ENCODE results near the gene DDX39A.
A peak's percentile ranks its signal among the peaks of the same experiment; 100 is the strongest.
"Not testable (repeated sequence)": the region's sequence is repeated elsewhere in the genome, so short reads cannot be mapped to it uniquely, and the experiment has no call there.

The DDX39A gene

DNA sequence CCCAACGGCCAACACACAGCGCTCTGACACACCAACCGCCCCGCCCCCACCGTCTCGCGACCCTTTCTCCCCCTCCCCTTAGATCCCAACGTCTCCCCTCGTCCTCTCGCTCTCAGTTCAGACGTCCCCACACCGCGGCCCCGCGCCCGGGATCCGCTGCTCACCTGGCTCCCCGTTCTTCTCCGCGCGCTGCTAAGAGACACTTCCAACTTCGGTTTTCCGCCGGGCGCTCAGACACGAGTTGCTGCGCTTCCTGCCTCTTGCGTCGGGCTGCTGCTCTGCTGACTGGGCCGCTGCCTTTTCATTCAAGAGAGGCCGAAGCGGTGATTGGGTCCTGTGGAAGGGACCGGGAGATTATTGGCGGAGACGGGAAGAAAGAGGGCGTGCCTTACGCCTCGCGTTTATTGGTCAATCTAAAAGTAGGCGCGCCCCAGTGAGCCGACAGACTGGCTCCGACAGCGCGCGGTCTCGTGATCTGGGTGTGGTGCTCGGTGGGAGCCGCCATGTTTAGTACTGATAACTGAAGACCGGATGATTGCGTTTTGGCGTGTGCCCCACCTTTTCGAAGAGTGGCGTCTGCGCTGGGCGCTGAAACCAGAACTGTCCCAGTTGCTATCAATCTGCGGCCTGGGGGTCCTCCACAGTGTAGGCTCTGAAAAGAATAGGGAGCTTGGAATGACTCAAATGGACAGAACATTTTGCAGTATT, at the start of gene DDX39A:
Gene DDX39A (minus strand): TSS at position 236 of the 708 bp plus-strand sequence. CDS start 6,121 bp downstream, outside the sequence.
- FAIRE-seq, result peak; percentile 97

DNA sequence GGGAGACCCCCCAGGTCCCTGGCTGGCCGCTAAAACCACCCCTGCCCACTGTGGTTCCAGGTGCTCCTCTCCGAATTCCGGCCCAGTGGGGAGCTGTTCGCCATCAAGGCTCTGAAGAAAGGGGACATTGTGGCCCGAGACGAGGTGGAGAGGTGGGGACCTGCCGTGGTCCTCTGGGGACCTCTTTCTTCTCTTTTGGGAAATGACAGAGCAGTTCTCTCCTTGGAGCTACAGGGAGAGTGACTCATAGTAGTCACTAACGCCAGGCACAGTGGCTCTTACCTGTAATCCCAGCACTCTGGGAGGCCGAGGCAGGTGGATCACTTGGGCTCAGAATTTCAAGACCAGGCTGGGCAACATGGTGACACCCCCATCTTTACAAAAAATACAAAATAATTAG, 48.7 kb upstream of the DDX39A start:
- no peak for FAIRE-seq

DNA sequence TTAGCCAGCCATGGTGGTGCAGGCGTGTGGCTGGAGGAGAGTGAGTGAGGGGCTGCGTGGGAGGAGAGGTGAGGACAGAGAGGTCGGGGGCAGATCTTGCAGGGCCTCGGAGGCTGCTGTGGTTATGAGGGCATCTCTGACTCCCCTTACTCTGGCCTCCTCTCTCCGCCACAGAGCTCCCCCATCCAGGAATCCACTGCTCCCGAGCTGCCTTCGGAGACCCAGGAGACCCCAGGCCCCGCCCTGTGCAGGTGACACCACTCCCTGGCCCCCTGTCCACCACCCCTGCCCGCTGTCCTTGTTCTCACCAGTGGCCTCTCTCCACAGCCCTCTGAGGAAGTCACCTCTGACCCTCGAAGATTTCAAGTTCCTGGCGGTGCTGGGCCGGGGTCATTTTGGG, 48.2 kb upstream of the DDX39A start:
- no peak for FAIRE-seq

DNA sequence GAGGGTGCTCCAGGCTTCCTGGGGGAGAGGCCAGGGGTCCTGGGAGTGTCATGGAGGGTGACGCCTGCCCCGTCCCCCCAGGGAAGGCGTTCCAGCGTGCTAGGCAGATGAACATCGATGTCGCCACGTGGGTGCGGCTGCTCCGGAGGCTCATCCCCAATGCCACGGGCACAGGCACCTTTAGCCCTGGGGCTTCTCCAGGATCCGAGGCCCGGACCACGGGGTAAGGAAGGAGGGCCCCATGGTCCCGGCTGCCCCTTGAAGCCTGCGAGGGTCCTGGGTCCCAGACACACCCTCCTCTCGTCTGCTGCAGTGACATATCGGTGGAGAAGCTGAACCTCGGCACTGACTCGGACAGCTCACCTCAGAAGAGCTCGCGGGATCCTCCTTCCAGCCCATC, 44.6 kb upstream of the DDX39A start:
- FAIRE-seq, result no peak

DNA sequence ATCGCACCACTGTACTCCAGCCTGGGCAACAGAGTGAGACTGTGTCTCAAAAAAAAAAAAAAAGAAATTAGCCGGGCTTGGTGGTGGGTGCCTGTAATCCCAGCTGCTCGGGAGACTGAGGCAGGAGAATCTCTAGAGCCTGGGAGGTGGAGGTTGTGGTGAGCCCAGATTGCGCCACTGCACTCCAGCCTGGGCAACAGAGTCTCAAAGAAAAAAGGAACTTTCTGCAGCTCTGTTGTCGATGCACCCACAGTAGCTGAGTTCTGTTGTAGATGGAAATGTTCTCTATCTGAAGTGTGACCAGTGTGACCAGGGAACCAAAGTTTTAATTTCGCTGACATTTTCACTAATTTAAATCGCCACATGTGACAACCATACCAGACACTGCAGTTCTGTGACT, 43.3 kb upstream of the DDX39A start:
- FAIRE-seq, result not testable (repeated sequence)

DNA sequence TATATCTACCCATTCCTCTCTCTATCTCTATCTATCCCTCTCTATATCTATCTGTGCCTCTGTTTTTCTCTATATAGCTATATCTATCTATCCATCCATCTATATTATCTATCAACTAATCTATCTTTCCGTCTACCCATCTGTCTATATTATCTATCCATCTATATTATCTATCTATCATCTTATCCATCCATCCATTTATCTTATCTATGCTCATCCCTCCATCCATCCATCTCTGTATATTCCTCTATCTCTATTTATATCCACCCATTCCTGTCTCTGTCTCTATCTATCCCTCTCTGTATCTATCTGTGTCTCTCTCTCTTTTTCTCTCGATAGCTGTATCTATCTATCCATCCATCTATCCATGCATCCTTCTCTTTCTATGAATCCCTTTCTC, 41.8 kb upstream of the DDX39A start:
- FAIRE-seq, result no peak

DNA sequence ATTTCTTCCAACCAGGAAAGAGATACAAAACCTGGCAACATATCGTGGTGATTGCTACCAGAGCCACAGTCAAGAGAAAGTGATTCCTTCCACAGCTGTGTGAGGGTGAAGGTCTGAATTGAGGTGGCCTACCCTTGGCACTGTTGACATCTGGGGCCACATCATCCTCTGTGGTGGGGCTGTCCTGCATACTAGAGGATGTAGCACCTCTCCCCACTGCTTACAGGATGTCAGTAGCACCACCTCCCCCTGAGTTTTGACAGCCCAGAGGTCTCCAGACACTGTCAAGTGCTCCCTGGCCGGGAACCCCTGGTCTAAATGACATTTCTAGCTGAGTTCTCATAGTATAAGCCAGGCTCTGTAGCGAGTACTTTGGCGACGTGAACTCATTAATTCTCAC, 40.6 kb upstream of the DDX39A start:
- no peak for FAIRE-seq

DNA sequence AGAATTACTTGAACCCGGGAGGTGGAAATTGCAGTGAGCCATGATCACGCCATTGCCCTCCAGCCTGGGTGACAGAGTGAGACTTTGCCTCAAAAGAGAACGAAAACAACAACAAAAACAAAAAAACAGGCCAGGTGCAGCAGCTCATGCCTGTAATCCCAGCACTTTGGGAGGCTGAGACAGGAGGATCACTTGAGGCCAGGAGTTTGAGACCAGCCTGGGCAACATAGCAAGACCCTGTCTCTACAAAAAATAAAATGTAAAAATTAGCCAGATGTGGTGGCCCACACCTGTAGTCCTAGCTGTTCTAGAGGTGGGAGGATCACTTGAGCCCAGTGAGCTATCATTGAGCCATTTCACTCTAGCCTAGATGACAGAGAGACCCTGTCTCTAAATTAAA, 33.2 kb upstream of the DDX39A start:
- not testable (repeated sequence) for FAIRE-seq

DNA sequence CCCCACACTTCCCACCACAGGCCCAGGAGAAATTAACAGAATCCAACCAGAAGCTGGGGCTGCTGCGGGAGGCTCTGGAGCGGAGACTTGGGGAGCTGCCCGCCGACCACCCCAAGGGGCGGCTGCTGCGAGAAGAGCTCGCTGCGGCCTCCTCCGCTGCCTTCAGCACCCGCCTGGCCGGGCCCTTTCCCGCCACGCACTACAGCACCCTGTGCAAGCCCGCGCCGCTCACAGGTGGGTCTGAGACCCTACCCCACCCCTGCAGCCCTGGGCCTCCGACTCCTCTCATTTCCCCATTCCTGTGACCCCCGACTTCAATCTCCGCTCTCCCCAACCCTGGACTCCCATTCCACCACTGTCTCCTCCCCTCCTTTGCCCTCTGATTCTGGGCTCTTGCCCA, 31.7 kb upstream of the DDX39A start:
- FAIRE-seq, result no peak

DNA sequence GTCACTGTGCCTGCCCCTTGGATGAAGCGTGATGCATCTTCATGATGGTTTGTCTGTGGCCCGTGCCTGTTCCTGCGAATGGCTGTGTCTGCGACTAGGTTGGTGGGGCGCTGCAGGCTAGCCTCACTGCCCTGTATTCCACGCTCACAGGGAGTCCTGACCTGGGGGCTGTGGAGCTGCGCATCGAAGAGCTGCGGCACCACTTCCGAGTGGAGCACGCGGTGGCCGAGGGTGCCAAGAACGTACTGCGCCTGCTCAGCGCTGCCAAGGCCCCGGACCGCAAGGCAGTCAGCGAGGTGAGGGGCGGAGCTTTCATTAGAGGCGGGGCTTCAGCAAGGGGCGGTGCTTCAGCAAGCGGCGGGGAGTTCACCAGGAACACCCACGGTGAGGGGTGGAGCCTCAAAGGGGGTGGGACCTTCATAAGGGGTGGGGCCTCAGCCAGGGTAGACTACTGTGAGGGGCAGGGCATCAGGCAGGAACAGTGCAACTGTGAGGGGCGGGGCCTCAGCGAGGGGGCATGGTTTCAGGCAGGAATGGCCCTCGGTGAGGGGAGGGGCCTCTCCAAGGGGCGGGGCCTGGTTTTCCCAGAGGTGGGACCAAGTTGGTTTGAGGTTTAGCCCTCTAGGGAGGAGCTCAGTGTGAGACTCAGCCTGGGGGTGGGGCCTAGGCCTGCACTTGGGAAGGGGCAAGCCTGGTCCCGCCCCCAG, 31.2 kb upstream of the DDX39A start:
- peak; percentile 75 for FAIRE-seq

DNA sequence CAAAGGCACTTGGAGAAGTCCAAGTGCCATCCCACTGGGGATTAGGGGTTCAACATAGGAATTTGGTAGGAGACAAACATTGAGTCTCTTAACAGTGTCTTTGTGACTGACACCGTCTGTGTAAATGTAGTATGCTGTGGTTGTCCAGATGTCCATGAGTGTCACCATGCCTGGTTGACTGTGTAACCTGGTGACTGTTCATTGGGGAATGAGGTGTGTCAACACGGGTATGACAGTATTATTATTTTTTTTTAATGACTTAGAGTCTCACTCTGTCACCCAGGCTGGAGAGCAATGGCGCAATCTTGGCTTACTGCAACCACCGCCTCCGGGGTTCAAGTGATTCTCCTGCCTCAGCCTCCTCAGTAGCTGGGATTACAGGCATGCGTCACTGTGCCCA, 30.2 kb upstream of the DDX39A start:
- no peak for FAIRE-seq

DNA sequence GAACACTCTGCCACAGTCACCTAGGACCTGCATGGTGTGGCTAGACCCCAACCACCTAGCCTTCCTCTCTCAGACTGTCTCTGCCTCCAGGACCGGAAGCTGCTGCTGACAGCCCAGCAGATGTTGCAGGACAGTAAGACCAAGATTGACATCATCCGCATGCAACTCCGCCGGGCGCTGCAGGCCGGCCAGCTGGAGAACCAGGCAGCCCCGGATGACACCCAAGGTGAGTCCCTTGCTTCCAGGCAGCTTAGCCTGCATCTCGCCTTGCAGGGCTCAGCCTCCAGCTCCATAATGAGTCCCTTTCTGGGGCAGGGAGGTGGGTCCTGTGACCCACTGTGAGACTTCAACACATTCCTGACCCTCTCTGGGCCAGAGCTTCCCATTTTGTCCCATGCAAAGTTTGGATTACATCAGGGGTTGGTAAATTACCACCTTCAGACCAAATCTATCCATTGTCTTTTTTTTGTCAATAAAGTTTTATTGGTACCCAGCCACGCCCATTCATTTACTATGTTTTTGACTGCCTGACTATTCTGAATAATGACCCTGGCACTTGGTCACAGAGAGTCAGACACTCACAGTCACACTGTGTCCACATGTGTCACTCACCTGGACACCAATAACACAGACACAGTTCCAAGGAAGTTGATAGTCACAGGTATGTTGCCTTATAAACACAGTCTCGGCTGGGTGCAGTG, 27.3 kb upstream of the DDX39A start:
- FAIRE-seq, result no peak

DNA sequence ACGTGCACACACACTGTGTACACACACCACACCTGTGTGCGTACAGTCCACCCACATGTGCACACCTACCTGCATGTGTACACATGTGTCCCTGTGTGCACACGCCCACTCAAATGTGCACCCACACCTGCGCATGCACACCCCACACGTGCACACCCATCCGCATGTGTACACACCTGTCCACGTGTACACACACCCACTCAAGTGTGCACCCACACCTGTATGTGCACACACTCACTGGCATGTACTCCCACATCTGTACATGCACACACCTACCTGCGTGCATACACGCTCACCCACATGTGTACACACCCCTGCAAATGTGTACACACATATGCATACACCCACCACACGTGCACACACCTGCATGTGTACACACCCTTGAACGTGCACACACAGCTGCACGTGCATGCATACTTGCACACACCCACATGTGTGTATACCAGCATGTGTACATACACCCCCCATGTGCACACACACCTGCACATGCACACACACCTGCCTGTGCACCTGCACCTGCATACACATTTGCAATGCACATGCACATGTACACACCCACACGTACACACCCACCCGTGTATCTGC, 24.6 kb upstream of the DDX39A start:
- no peak for FAIRE-seq

DNA sequence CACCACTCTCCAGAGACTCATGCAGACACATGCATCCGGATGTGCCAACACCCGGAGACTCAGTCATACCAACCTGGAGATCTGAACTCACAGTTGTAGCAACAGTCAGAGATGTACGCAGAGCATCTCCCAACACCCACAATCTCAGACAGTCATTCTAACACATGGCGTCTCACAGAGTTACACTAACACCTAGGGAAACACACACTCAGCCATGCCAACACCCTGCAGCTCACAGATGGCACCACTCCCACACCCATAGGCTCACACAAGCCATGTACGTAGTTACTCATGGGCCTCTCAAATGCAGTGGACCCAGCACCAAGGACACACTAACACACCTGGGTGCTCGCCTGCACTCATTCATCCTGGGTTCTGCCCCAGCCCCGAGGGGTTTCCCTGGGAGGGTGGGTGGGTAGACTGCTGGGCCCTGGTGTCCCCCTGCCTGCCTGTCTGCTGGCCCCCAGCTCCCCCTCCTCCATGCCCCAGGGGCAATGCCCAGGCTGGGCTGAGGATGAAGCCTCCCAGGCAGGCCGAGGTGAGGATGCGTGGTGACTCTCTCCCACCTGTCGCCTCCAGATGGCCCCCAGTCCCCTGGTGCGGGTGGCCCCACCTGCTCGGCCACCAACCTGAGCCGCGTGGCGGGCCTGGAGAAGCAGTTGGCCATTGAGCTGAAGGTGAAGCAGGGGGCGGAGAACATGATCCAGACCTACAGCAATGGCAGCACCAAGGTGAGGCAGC, 23.9 kb upstream of the DDX39A start:
- no peak for FAIRE-seq

DNA sequence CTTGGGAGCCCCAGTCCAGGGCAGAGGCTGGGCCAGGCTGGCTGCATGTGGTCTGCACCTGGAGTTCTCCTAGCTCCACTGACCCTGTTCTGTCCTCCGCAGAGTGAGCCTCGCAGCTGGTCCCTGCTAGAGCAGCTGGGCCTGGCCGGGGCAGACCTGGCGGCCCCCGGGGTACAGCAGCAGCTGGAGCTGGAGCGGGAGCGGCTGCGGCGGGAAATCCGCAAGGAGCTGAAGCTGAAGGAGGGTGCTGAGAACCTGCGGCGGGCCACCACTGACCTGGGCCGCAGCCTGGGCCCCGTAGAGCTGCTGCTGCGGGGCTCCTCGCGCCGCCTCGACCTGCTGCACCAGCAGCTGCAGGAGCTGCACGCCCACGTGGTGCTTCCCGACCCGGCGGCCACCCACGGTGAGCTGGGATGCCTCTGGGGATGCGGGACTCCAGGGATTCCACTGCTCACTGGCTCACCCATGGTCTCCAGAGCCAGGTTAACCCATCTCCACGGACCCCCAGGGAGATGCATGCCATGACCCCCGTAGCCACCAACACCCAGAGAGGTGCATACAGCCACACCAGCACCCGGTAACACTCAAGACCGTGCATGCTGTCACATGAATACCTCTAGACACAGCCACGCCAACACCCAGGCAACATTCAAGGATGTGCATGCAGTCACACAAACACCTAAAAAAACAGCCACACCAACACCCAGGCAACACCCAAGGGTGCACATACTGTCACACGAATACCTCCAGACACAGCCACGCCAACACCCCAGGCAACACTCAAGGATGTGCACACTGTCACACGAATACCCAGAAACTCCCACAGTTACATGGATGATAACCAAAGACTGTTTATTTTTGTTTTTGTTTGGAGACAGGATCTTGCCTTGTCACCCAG, 22.1 kb upstream of the DDX39A start:
- FAIRE-seq, result no peak

DNA sequence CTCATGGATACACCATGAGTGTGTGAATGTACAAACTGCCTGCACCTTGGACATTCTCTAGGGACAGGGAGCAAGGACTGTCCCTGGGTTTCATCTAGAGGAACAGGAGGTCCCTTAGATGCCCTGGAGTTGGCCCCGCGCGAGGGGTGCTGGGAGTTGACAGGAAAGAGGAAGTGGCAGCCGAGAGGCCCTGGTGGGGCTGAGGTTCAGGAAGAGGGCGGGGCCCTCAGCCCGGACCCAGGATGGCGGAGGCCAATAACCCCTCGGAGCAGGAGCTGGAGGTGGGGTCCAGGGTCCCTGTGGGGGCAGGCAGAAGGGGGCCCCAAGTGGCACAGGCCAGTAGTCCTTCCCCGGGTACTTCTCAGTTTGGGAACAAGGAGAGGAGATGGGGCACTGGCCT, 20.9 kb upstream of the DDX39A start:
- no peak for FAIRE-seq

DNA sequence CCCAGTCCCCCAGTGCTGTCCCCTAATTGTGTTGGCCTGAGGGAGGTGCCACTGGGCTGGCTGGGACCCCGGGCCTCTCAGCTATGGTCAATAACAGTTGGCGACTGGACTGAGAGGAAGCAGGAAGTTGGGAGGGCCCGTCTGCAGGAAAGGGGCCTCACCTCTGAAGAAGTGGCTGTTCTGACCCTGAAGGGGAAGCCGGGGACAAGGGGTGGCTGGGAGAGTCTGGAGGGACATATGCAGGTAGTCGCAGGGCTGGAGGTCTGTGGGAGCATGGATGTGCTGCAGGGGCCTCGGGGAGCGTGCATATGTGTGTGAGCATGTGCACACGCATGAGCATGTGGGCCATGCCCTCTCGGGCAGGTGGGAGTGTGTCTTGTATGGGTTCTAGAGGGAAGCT, 19.9 kb upstream of the DDX39A start:
- no peak for FAIRE-seq

DNA sequence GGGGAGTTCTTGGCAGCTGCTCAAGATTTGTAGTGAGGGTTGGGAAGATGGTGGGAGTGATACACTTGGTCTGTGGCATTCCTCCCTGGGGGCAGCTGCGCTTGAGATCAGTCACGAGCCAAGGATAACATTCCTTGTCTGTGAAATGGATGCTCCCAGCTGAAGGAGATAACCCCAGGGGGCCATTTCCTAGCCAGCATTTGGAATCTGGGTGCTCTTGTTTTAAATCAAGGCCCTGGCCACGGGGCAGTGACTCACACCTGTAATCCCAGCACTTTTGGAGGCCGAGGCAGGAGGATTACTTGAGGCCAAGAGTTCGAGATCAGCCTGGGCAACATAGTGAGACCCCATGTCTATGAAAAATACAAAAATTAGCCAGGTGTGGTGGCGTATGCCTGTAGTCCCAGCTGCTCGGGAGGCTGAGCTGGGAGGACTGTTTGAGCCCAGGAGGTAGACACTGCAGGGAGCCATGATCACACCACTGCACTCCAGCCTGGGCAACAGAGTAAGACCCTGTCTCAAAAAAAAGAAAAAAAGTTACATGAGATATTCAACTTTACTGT, 18.5 kb upstream of the DDX39A start:
- no peak for FAIRE-seq

DNA sequence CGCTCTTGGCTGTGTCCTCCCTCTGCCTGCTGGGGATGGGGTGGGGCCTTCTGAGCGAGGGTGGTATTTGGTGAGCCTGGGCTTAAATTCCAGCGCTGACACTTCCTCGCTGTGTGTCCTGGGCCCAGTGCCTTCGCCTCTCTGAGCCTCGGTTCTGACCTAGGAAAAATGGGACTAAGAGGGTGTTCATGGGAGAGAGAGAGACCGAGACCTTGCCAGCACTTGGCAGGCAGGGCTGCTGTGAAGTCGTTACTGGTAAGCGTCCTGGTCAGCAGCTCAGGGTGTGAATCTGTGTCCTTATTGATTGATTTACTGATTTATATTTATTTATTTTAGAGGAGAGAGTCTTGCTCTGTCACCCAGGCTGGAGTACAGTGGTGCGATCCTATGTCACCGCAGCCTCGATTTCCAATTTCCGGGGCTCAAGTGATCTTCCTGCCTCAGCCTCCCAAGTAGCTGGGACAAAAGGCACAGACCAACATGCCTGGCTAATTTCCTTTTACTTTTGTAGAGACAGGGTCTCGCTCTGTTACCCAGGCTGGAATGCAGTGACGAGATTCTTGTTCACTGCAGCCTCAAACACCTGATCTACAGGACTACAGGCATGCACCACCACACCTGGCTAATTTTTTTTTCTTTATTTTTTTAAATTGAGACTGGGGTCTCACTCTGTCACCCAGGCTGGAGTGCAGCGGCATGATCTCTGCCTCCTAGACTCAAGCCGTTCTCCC, 16.3 kb upstream of the DDX39A start:
- no peak for FAIRE-seq

DNA sequence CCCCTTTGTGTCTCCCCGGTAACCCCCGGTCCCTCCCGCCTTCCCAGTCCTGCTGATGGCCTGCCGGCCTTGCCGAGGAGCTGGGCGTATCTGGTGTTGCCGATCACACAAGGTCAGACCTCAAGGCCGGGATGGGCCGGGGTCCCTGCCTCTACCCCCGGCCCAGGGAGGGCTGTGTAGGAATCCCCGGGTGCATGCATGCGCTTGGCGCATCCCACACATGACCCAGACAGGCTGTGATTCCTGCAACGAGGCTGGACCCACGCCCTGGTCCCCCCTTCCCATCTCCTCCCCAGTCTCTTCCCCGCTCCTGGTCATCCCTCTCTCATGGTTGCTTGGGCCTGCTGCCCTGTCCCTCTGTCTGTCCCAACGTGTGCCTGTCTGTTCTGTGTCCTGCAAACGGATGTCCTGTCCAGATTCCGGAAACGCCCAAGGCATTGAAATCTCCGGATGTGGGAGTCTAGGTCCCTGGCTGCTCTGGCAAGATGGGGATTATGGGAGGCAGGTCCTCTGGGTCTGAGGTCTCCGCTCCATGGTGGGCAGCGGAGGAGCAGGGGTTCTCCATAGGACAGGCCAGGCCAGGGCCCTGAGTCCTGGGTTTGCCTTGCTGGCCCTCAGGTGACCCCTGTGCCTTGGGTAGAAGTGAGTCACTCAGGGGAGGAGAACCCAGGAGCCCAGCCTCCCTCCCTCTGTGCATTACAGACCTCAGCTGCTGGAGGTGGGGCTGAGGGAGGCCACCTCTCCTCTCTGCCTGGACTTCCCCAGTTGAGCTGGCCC, 15.6 kb upstream of the DDX39A start:
- FAIRE-seq, result no peak

Data from G401.6 (cell line).